PC-9 (cell line): ENCODE data around the gene CDC42BPA.

Experiments used
- CTCF ChIP-seq: fragments of 200-600 bp; sonication (generic); conservative IDR thresholded peaks from 2 replicates; pipeline ENCODE4 v1.6.1; 2017; ENCODE audit warnings: mixed run types, antibody characterized with exemption, mild to moderate bottlenecking, moderate library complexity
- EZH2 ChIP-seq: fragments of 200-600 bp; sonication (generic); IDR thresholded peaks from 2 replicates; pipeline ENCODE4 v1.8.0; 2017; ENCODE audit warnings: antibody characterized with exemption, low read depth

DNA sequence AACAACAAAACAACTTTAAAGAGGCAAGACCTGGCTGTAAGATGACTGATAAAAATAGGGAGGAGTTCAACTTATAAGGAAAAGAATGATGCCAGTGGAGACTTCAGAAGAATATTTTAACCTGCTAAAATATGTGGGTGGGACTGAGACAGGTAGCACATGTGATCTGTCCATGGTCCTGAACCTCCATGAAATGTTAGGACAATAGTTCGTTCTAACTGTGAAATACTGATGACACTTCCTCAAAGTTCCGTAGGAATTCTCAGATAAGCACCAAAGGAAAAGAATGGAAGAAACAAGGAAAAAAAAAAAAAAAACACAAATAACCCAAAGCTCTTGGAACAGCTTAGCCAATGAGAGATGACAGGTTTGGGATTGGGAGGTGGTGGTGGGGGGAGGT lies 44.7 kb downstream of the CDC42BPA start:
- TF ChIP-seq CTCF (no peak), EZH2 (no peak)
